MCF 10A (cell line): ENCODE results near the gene KCNH1. TPM values are rescaled to one million over a fixed set of nuclear protein-coding genes. Genes with fewer than 3 reads are reported as not detected.

ENCODE experiments used
- BruUV-seq: library from RNA; stranded (reverse); fragments of 400-500 nt; replicated peaks from 2 replicates; lab custom pipeline; 2021; lab: Mats Ljungman, UMichigan
- CTCF ChIA-PET: fragments of 300-600 bp; sonication (Branson Sonifier 250); formaldehyde crosslinking; extraction: SDS; loops from one replicate; lab custom pipeline; 2021; ENCODE audit warnings: antibody characterized with exemption, inconsistent platforms; lab: Yijun Ruan, JAX
- POLR2A ChIA-PET: fragments of 300-600, 350-650 bp; sonication (Branson Sonifier 250); formaldehyde crosslinking; extraction: SDS; loops from one replicate; lab custom pipeline; 2020; ENCODE audit warnings: antibody characterized with exemption, inconsistent platforms; lab: Yijun Ruan, JAX
- DNase-seq: peaks from one replicate; pipeline ENCODE4 v3.0.0-alpha.2; 2018; ENCODE audit not compliant: unreplicated experiment
- H3K27ac Mint-ChIP-seq: one replicate; pipeline ENCODE4 v1.8.0; 2022; ENCODE audit warnings: mild to moderate bottlenecking, low read depth, mixed read lengths; ENCODE audit not compliant: unreplicated experiment
- H3K27me3 Mint-ChIP-seq: one replicate; pipeline ENCODE4 v1.8.0; 2022; ENCODE audit warnings: mixed read lengths; ENCODE audit not compliant: insufficient read depth, unreplicated experiment
- H3K36me3 Mint-ChIP-seq: one replicate; pipeline ENCODE4 v1.8.0; 2022; ENCODE audit warnings: mild to moderate bottlenecking, moderate library complexity, mixed read lengths; ENCODE audit not compliant: insufficient read depth, unreplicated experiment
- H3K4me1 Mint-ChIP-seq: one replicate; pipeline ENCODE4 v1.8.0; 2022; ENCODE audit warnings: mixed read lengths; ENCODE audit not compliant: insufficient read depth, unreplicated experiment
- H3K4me3 Mint-ChIP-seq: one replicate; pipeline ENCODE4 v1.8.0; 2022; ENCODE audit warnings: mild to moderate bottlenecking, moderate library complexity, mixed read lengths; ENCODE audit not compliant: unreplicated experiment
- H3K9me3 Mint-ChIP-seq: one replicate; pipeline ENCODE4 v1.8.0; 2022; ENCODE audit warnings: mixed read lengths; ENCODE audit not compliant: unreplicated experiment
- CTCF ChIP-seq: fragments of 200-600 bp; IDR thresholded peaks from one replicate; pipeline ENCODE4 v1.8.0; 2022; ENCODE audit warnings: antibody characterized with exemption, mild to moderate bottlenecking; ENCODE audit not compliant: unreplicated experiment
- intact Hi-C: fragments of 100-400 bp; cut with micrococcal nuclease; formaldehyde crosslinking; loops from 2 replicates; pipeline ENCODE4 v1.14.1; 2022
- total RNA-seq: library from RNA; stranded (reverse); gene quantifications from 2 replicates; pipeline ENCODE4 v1.2.3, GENCODE V29; 2022

KCNH1 gene
- total RNA-seq, 1 experiment from 2014 or later: 0.19 TPM

- intact Hi-C loops: loop anchor here (10.0 kb wide), 1 partner anchor 217 kb away; no protein-coding TSS in a partner anchor
- CTCF ChIA-PET: no interaction called here
Observed at GRCh38 chr1:210801501-210801900, 332.4 kb downstream of the KCNH1 start.

GRCh38 chr1:210800756-210801155, 333.2 kb downstream of the KCNH1 start:
- ChIA-PET POLR2A (no interaction called here), CTCF (no interaction called here)
- no peak for TF ChIP-seq CTCF
- DNase-seq: no peak
- H3K9me3 Mint-ChIP-seq: no peaks in the 10 kb centered on the region
- H3K27ac Mint-ChIP-seq: no peak overlapping the region
- H3K27me3 Mint-ChIP-seq: peaks cover 54% of the 10 kb centered on the region
- no peak overlapping the region for H3K4me3 Mint-ChIP-seq
- no peaks in the 10 kb centered on the region for H3K4me1 Mint-ChIP-seq
- H3K36me3 Mint-ChIP-seq: no peaks in the 10 kb centered on the region
- no TSS peak for BruUV-seq
- intact Hi-C loops: loop anchor here (10.0 kb wide), 1 partner anchor 216 kb away; no protein-coding TSS in a partner anchor

More at GRCh38 chr1:210801501-210801900, 332.4 kb downstream of the KCNH1 start:
- TF ChIP-seq CTCF: no peak
- POLR2A ChIA-PET: no interaction called here
- Mint-ChIP-seq H3K4me3 (no peak overlapping the region), H3K36me3 (no peaks in the 10 kb centered on the region), H3K9me3 (no peaks in the 10 kb centered on the region), H3K27me3 (peaks cover 53% of the 10 kb centered on the region), H3K4me1 (no peaks in the 10 kb centered on the region), H3K27ac (no peak overlapping the region)
- no peak for DNase-seq
- BruUV-seq: no TSS peak

GRCh38 chr1:210800301-210800700, 333.6 kb downstream of the KCNH1 start:
- POLR2A ChIA-PET: interaction anchor here (1.1 kb wide), 1 partner anchor 10 kb away, joined by 3 read pairs; no protein-coding TSS in a partner anchor
- H3K27me3 Mint-ChIP-seq: peaks cover 53% of the 10 kb centered on the region
- no peak for TF ChIP-seq CTCF
- intact Hi-C loops: loop anchor here (10.0 kb wide), 1 partner anchor 216 kb away; no protein-coding TSS in a partner anchor
- CTCF ChIA-PET: interaction anchor here (0.6 kb wide), 1 partner anchor 1876 kb away, joined by 7 read pairs; no protein-coding TSS in a partner anchor
- H3K36me3 Mint-ChIP-seq: no peaks in the 10 kb centered on the region
- DNase-seq: no peak
- H3K27ac Mint-ChIP-seq: no peak overlapping the region
- H3K9me3 Mint-ChIP-seq: no peaks in the 10 kb centered on the region
- no TSS peak for BruUV-seq
- H3K4me1 Mint-ChIP-seq: no peaks in the 10 kb centered on the region
- H3K4me3 Mint-ChIP-seq: no peak overlapping the region

GRCh38 chr1:210797422-210797821, 336.5 kb downstream of the KCNH1 start:
- intact Hi-C loops: no loop called here
- no peak for TF ChIP-seq CTCF
- Mint-ChIP-seq H3K9me3 (no peaks in the 10 kb centered on the region), H3K36me3 (no peaks in the 10 kb centered on the region), H3K27me3 (peaks cover 38% of the 10 kb centered on the region), H3K4me3 (no peak overlapping the region), H3K4me1 (peaks cover 4% of the 10 kb centered on the region), H3K27ac (no peak overlapping the region)
- DNase-seq: no peak
- ChIA-PET CTCF (no interaction called here), POLR2A (no interaction called here)
- BruUV-seq: no TSS peak
